Measurements from ENCODE around the gene KRR1.
"Not testable (repeated sequence)": the region's sequence is repeated elsewhere in the genome, so short reads cannot be mapped to it uniquely, and the experiment has no call there.

Gene KRR1

GRCh38 chr12:75477137-75477536 is 34.3 kb downstream of the KRR1 start:
- no peak for DNase-seq (ENCODE audit: low spot score)

- no peak for DNase-seq (ENCODE audit: low spot score)
Observed at GRCh38 chr12:75476071-75476470, 35.3 kb downstream of the KRR1 start.

GRCh38 chr12:75474116-75474515 is 37.3 kb downstream of the KRR1 start:
- no peak for DNase-seq (ENCODE audit: low spot score)

- no peak for DNase-seq (ENCODE audit: low spot score)
Observed at GRCh38 chr12:75471902-75472890, 39.2 kb downstream of the KRR1 start.

- no peak for DNase-seq (ENCODE audit: low spot score)
Observed at GRCh38 chr12:75460204-75460603, 51.2 kb downstream of the KRR1 start.

- DNase-seq (ENCODE audit: low spot score): no peak
Observed at GRCh38 chr12:75459755-75460154, 51.7 kb downstream of the KRR1 start.

GRCh38 chr12:75457866-75458265 is 53.5 kb downstream of the KRR1 start:
- not testable (repeated sequence) for DNase-seq (ENCODE audit: low spot score)

GRCh38 chr12:75457191-75457590 is 54.2 kb downstream of the KRR1 start:
- peak; percentile 41 for DNase-seq (ENCODE audit: low spot score)

- DNase-seq (ENCODE audit: low spot score): no peak
Observed at GRCh38 chr12:75455839-75456238, 55.6 kb downstream of the KRR1 start.

- no peak for DNase-seq (ENCODE audit: low spot score)
Observed at GRCh38 chr12:75452675-75453330, 58.6 kb downstream of the KRR1 start.

GRCh38 chr12:75447691-75448393 is 63.6 kb downstream of the KRR1 start:
- no peak for DNase-seq (ENCODE audit: low spot score)

- no peak for DNase-seq (ENCODE audit: low spot score)
Observed at GRCh38 chr12:75446857-75447256, 64.6 kb downstream of the KRR1 start.

- not testable (repeated sequence) for DNase-seq (ENCODE audit: low spot score)
Observed at GRCh38 chr12:75445137-75445507, 66.3 kb downstream of the KRR1 start.

- no peak for DNase-seq (ENCODE audit: low spot score)
Observed at GRCh38 chr12:75444429-75445136, 66.8 kb downstream of the KRR1 start.

GRCh38 chr12:75443709-75444108 is 67.7 kb downstream of the KRR1 start:
- DNase-seq (ENCODE audit: low spot score): no peak

GRCh38 chr12:75442454-75442853 is 69.0 kb downstream of the KRR1 start:
- not testable (repeated sequence) for DNase-seq (ENCODE audit: low spot score)

GRCh38 chr12:75441687-75442449 is 69.5 kb downstream of the KRR1 start:
- not testable (repeated sequence) for DNase-seq (ENCODE audit: low spot score)

Measured in CD4-positive, alpha-beta T cell treated with Interleukin-15 for 4 hours (primary cell).